Right atrium auricular region (tissue), 2 donors: ENCODE data around the gene ZMAT5. TPM values are rescaled to one million over a fixed set of nuclear protein-coding genes. Genes with fewer than 3 reads are reported as not detected.
A peak's percentile ranks its signal among the peaks of the same experiment; 100 is the strongest.

Source experiments
- DNase-seq: peaks from one replicate; pipeline ENCODE4 v3.0.0-alpha.2; 2019; ENCODE audit warnings: low spot score
- H3K27ac ChIP-seq, 2 donors: fragments of 200-600 bp; sonication (generic); 1 replicate in 1 of 2; 2 replicates in 1 of 2; pipeline ENCODE4 v1.5.1; 2016 to 2019
- H3K27me3 ChIP-seq, 2 donors: fragments of 200-600 bp; sonication (generic); one replicate each; pipeline versions ENCODE4 v1.5.1 to v1.6.0; 2017 to 2019
- H3K36me3 ChIP-seq: fragments of 200-600 bp; sonication (generic); one replicate; pipeline ENCODE4 v1.5.1; 2016
- H3K4me1 ChIP-seq, 2 donors: fragments of 200-600 bp; sonication (generic); one replicate each; pipeline versions ENCODE4 v1.5.1 to v1.6.0; 2017 to 2019
- H3K4me3 ChIP-seq, 2 donors: fragments of 200-600 bp; sonication (generic); 1 replicate in 1 of 2; 2 replicates in 1 of 2; pipeline ENCODE4 v1.5.1; 2017 to 2019; ENCODE audit warnings: mild to moderate bottlenecking in 1 of 2, moderate library complexity in 1 of 2
- H3K9me3 ChIP-seq, 2 donors: fragments of 200-600 bp; sonication (generic); one replicate each; pipeline ENCODE4 v1.5.1; 2019
- CTCF ChIP-seq, 2 donors: fragments of 200-600 bp; sonication (generic); IDR thresholded peaks; one replicate each; pipeline ENCODE4 v1.5.1; 2019; ENCODE audit warnings: antibody characterized with exemption in 2 of 2
- total RNA-seq, 2 donors: library from RNA; depleted of rRNA; stranded (reverse); fragments of >200 nt; gene quantifications; one replicate each; pipeline ENCODE4 v1.1.0, GENCODE V29; 2016

The ZMAT5 gene
- total RNA-seq: 10 to 100 TPM; 17.0 to 22.9 TPM

- Histone ChIP-seq H3K4me3 (peak within 1 kb of the TSS; percentile 82 to 92), H3K27me3 (no peaks in the 10 kb centered on the region), H3K9me3 (no peaks in the 10 kb centered on the region), H3K4me1 (peaks cover 0 to 33% of the 10 kb centered on the region in 2 donors), H3K27ac (peak within 1 kb of the TSS; percentile 95), H3K36me3 (peaks cover 23% of the 10 kb centered on the region)
- peak; percentile 95 for DNase-seq
- no peak for TF ChIP-seq CTCF (IDR thresholded peaks at IDR 0.05)
Measured at GRCh38 chr22:29766632-29767170, at the start of gene ZMAT5. TSS of gene ZMAT5 (minus strand) at chr22:29767007. CDS start at chr22:29748544, 18,463 bp downstream.

GRCh38 chr22:29816539-29816938 is 49.7 kb upstream of the ZMAT5 start:
- H3K9me3 ChIP-seq: no peaks in the 10 kb centered on the region
- TF ChIP-seq CTCF (IDR thresholded peaks at IDR 0.05): no peak
- H3K27ac ChIP-seq: peak overlapping the region in 1 of 2 donors; percentile 60
- peaks cover 0 to 31% of the 10 kb centered on the region in 2 donors for H3K4me1 ChIP-seq
- no peak for DNase-seq
- peaks cover 52% of the 10 kb centered on the region for H3K36me3 ChIP-seq
- no peak overlapping the region for H3K4me3 ChIP-seq
- H3K27me3 ChIP-seq: no peaks in the 10 kb centered on the region

GRCh38 chr22:29816128-29816527 is 49.3 kb upstream of the ZMAT5 start:
- no peak for TF ChIP-seq CTCF (IDR thresholded peaks at IDR 0.05)
- H3K27ac ChIP-seq: peak overlapping the region in 1 of 2 donors; percentile 60

GRCh38 chr22:29815580-29815979 is 48.8 kb upstream of the ZMAT5 start:
- Histone ChIP-seq H3K27me3 (no peaks in the 10 kb centered on the region), H3K27ac (peak overlapping the region in 1 of 2 donors; percentile 60), H3K9me3 (no peaks in the 10 kb centered on the region), H3K36me3 (peaks cover 61% of the 10 kb centered on the region), H3K4me1 (peaks cover 0 to 24% of the 10 kb centered on the region in 2 donors), H3K4me3 (no peak overlapping the region)
- no peak for DNase-seq
- TF ChIP-seq CTCF (IDR thresholded peaks at IDR 0.05): no peak

More at GRCh38 chr22:29816128-29816527, 49.3 kb upstream of the ZMAT5 start:
- H3K4me3 ChIP-seq: no peak overlapping the region
- H3K9me3 ChIP-seq: no peaks in the 10 kb centered on the region
- no peaks in the 10 kb centered on the region for H3K27me3 ChIP-seq
- H3K36me3 ChIP-seq: peaks cover 57% of the 10 kb centered on the region
- peak; percentile 72 for DNase-seq
- peaks cover 0 to 26% of the 10 kb centered on the region in 2 donors for H3K4me1 ChIP-seq

- no peak overlapping the region for H3K4me3 ChIP-seq
- H3K36me3 ChIP-seq: peaks cover 59% of the 10 kb centered on the region
- no peak overlapping the region for H3K27ac ChIP-seq
- H3K4me1 ChIP-seq: peaks cover 0 to 24% of the 10 kb centered on the region in 2 donors
- H3K27me3 ChIP-seq: no peaks in the 10 kb centered on the region
- no peak for TF ChIP-seq CTCF (IDR thresholded peaks at IDR 0.05)
- no peak for DNase-seq
- H3K9me3 ChIP-seq: no peaks in the 10 kb centered on the region
Measured at GRCh38 chr22:29814003-29814402, 47.2 kb upstream of the ZMAT5 start.

- no peak overlapping the region for H3K4me3 ChIP-seq
Measured at GRCh38 chr22:29813563-29813962, 46.8 kb upstream of the ZMAT5 start.

More at GRCh38 chr22:29813563-29813962, 46.8 kb upstream of the ZMAT5 start:
- no peak for DNase-seq
- Histone ChIP-seq H3K36me3 (peaks cover 59% of the 10 kb centered on the region), H3K27ac (no peak overlapping the region), H3K27me3 (no peaks in the 10 kb centered on the region), H3K9me3 (no peaks in the 10 kb centered on the region), H3K4me1 (peaks cover 0 to 24% of the 10 kb centered on the region in 2 donors)
- no peak for TF ChIP-seq CTCF (IDR thresholded peaks at IDR 0.05)
